GM12873 (cell line): ENCODE data around the gene ACTN2.

ENCODE experiments used
- TF ChIP-seq, protein P1 (sequence below): IDR thresholded peaks from 2 replicates; pipeline ENCODE4 v1.5.1; 2012; ENCODE audit warnings: low read depth, mild to moderate bottlenecking, moderate library complexity, low read length, control low read depth; ENCODE audit not compliant: insufficient read depth; ENCODE audit errors: missing control alignments

Gene ACTN2

GRCh38 chr1:236716160-236716559 lies 29.9 kb downstream of the ACTN2 start:
- TF ChIP-seq, protein P1, sequence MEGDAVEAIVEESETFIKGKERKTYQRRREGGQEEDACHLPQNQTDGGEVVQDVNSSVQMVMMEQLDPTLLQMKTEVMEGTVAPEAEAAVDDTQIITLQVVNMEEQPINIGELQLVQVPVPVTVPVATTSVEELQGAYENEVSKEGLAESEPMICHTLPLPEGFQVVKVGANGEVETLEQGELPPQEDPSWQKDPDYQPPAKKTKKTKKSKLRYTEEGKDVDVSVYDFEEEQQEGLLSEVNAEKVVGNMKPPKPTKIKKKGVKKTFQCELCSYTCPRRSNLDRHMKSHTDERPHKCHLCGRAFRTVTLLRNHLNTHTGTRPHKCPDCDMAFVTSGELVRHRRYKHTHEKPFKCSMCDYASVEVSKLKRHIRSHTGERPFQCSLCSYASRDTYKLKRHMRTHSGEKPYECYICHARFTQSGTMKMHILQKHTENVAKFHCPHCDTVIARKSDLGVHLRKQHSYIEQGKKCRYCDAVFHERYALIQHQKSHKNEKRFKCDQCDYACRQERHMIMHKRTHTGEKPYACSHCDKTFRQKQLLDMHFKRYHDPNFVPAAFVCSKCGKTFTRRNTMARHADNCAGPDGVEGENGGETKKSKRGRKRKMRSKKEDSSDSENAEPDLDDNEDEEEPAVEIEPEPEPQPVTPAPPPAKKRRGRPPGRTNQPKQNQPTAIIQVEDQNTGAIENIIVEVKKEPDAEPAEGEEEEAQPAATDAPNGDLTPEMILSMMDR: no peak

- TF ChIP-seq, protein P1: no peak
Measured at GRCh38 chr1:236717811-236718210, 31.5 kb downstream of the ACTN2 start.

- TF ChIP-seq, protein P1: no peak
Measured at GRCh38 chr1:236718328-236718727, 32.0 kb downstream of the ACTN2 start.

GRCh38 chr1:236720206-236720605 lies 33.9 kb downstream of the ACTN2 start:
- TF ChIP-seq, protein P1: no peak

- TF ChIP-seq, protein P1: no peak
Measured at GRCh38 chr1:236720611-236721010, 34.3 kb downstream of the ACTN2 start.

DNA sequence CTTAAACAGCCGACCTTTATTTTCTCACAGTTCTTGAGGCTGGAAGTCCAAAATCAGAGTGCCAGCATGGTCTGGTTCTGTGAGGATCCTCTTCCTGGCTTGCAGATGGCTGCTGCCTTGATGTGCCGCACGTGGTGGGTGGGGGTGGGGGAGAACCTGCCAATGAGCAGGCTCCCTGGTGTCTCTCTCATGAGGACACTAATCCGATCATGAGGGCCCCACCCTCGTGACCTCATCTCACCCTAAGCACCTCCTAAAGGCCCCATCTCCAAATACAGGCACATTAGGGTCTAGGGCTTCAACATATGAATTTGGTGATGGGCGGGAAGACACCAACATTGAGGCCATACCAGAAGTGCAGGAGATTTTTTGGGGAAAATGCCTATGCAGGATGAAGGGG lies 37.8 kb downstream of the ACTN2 start:
- TF ChIP-seq, protein P1: no peak

DNA sequence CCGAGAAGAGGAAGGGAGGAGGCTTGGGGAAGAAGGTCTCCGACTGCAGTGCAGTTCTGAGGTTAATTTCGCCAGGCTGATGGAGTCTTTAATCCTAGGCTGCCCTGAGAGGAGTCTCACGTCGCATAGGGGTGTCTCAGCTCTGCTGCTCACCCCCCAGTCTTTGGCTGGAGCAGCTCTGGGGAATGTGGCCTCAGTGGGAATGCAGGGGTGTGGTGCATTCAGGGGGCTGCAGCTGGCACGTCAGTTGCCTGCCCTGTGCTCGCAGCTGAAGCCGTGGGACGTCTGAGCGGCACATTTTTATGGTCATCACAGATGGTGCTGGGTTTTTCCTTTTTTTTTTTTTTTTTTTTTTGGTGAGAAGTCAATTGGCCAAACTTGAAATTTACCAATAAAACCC lies 38.2 kb downstream of the ACTN2 start:
- TF ChIP-seq, protein P1: no peak
